Smooth muscle cell (in vitro differentiated cells): ENCODE measurements around the gene C1orf174. TPM values are rescaled to one million over a fixed set of nuclear protein-coding genes. Genes with fewer than 3 reads are reported as not detected.

Source experiments
- DNase-seq: peaks from one replicate; lab custom pipeline; 2025; ENCODE audit not compliant: unreplicated experiment; lab: John Stamatoyannopoulos, UW
- H2AFZ ChIP-seq: fragments of 200-600 bp; sonication (generic); 2 replicates; pipeline ENCODE4 v1.6.0; 2016; ENCODE audit warnings: antibody characterized with exemption, low read depth, mild to moderate bottlenecking
- H3F3A ChIP-seq: fragments of 200-600 bp; sonication (generic); 2 replicates; pipeline ENCODE4 v1.6.0; 2017; ENCODE audit warnings: antibody characterized with exemption, low read depth
- H3K27ac ChIP-seq: fragments of 200-600 bp; sonication (generic); 2 replicates; pipeline ENCODE4 v1.5.1; 2016; ENCODE audit warnings: low read depth, mild to moderate bottlenecking
- H3K27me3 ChIP-seq: fragments of 200-600 bp; sonication (generic); 2 replicates; pipeline ENCODE4 v1.6.1; 2016; ENCODE audit warnings: low read depth, mild to moderate bottlenecking
- H3K36me3 ChIP-seq: fragments of 200-600 bp; sonication (generic); 2 replicates; pipeline ENCODE4 v1.5.1; 2016; ENCODE audit warnings: low read depth
- H3K4me1 ChIP-seq: fragments of 200-600 bp; sonication (generic); 2 replicates; pipeline ENCODE4 v1.5.1; 2016; ENCODE audit warnings: low read depth
- H3K4me2 ChIP-seq: fragments of 200-600 bp; sonication (generic); 2 replicates; pipeline ENCODE4 v1.6.0; 2016; ENCODE audit warnings: mild to moderate bottlenecking
- H3K4me3 ChIP-seq: fragments of 200-600 bp; sonication (generic); 2 replicates; pipeline ENCODE4 v1.5.1; 2016; ENCODE audit warnings: mild to moderate bottlenecking
- H3K79me2 ChIP-seq: fragments of 200-600 bp; sonication (generic); 2 replicates; pipeline ENCODE4 v1.6.0; 2016; ENCODE audit warnings: low read depth, mild to moderate bottlenecking
- H3K9ac ChIP-seq: fragments of 200-600 bp; sonication (generic); 2 replicates; pipeline ENCODE4 v1.6.0; 2016; ENCODE audit warnings: low read depth
- H3K9me3 ChIP-seq: fragments of 200-600 bp; sonication (generic); replicated peaks from 2 replicates; pipeline ENCODE4 v1.5.1; 2016; ENCODE audit warnings: low read depth
- H4K20me1 ChIP-seq: fragments of 200-600 bp; sonication (generic); 2 replicates; pipeline ENCODE4 v1.6.0; 2016; ENCODE audit warnings: low read depth
- WGBS: methylation state at CpG from one replicate; pipeline ENCODE4 v1.1.7; 2016; ENCODE audit warnings: low lambda C conversion rate; 5-methylcytosine and 5-hydroxymethylcytosine counted together
- polyA plus RNA-seq: library from polyadenylated mRNA; unstranded; fragments of >200 nt; fragmentation: Nextera tagmentation; extraction: Ambion mirVana; gene quantifications from 2 replicates; pipeline ENCODE4 v1.2.1, GENCODE V29; 2016
- total RNA-seq: library from RNA; depleted of rRNA; stranded (reverse); fragments of >200 nt; gene quantifications from 2 replicates; pipeline ENCODE4 v1.2.3, GENCODE V29; 2014
- TF ChIP-seq, protein P1 (sequence below): fragments of 200-600 bp; sonication (generic); IDR thresholded peaks from 2 replicates; pipeline ENCODE4 v1.5.1; 2017; ENCODE audit warnings: borderline replicate concordance, mild to moderate bottlenecking, antibody characterized with exemption; ENCODE audit not compliant: insufficient read depth, poor library complexity, severe bottlenecking

Gene C1orf174
- total and polyA plus RNA-seq, 2 experiments from 2014 or later, result 26.0 to 32.5 TPM

DNA sequence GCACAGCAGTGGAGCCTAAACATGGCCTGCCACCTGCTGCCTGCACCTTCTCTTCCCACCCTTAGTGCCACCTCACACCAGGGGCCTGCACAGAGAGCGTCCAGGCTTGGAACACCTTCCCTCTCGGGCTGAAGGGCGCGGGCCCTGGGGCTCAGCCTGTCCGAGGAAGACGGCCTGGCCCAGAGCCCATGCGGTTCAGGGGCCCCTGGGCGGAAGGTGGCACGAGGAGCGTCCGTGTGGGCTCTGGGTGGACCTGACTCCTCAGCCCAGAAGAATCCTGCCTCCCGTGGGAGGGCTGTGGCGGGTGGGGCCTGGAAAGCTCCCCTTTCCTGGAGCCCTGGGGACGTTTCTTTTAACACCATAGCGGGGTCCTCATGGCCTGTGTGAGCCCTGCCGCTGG lies 23.4 kb downstream of the C1orf174 start:
- no peak for DNase-seq
- H2AFZ ChIP-seq, result no peak overlapping the region
- no peaks in the 10 kb centered on the region for H3K27me3 ChIP-seq
- 96% methylated on average over 16 of the region's 16 CpGs for WGBS
- H4K20me1 ChIP-seq, result no peaks in the 10 kb centered on the region
- no peak overlapping the region for H3K27ac ChIP-seq
- H3K4me3 ChIP-seq, result no peak overlapping the region
- no peaks in the 10 kb centered on the region for H3F3A ChIP-seq
- peaks cover 5% of the 10 kb centered on the region for H3K36me3 ChIP-seq
- H3K4me1 ChIP-seq, result no peaks in the 10 kb centered on the region
- no peaks in the 10 kb centered on the region for H3K79me2 ChIP-seq
- no peak overlapping the region for H3K9ac ChIP-seq
- no peak overlapping the region for H3K4me2 ChIP-seq
- TF ChIP-seq, protein P1, sequence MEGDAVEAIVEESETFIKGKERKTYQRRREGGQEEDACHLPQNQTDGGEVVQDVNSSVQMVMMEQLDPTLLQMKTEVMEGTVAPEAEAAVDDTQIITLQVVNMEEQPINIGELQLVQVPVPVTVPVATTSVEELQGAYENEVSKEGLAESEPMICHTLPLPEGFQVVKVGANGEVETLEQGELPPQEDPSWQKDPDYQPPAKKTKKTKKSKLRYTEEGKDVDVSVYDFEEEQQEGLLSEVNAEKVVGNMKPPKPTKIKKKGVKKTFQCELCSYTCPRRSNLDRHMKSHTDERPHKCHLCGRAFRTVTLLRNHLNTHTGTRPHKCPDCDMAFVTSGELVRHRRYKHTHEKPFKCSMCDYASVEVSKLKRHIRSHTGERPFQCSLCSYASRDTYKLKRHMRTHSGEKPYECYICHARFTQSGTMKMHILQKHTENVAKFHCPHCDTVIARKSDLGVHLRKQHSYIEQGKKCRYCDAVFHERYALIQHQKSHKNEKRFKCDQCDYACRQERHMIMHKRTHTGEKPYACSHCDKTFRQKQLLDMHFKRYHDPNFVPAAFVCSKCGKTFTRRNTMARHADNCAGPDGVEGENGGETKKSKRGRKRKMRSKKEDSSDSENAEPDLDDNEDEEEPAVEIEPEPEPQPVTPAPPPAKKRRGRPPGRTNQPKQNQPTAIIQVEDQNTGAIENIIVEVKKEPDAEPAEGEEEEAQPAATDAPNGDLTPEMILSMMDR, result no peak
- peaks cover 5% of the 10 kb centered on the region for H3K9me3 ChIP-seq

- Histone ChIP-seq H3K27me3 (no peaks in the 10 kb centered on the region), H3K9ac (no peak overlapping the region), H3K79me2 (no peaks in the 10 kb centered on the region), H3K27ac (no peak overlapping the region), H3K4me2 (no peak overlapping the region), H3K4me1 (no peaks in the 10 kb centered on the region), H3K9me3 (peaks cover 5% of the 10 kb centered on the region), H4K20me1 (no peaks in the 10 kb centered on the region), H3K36me3 (peaks cover 4% of the 10 kb centered on the region), H2AFZ (no peak overlapping the region), H3F3A (no peaks in the 10 kb centered on the region), H3K4me3 (no peak overlapping the region)
- 96% methylated on average over 23 of the region's 23 CpGs for WGBS
- no peak for DNase-seq
- TF ChIP-seq, protein P1, result no peak
Measured at GRCh38 chr1:3874736-3875135, 25.3 kb downstream of the C1orf174 start.

GRCh38 chr1:3872546-3872945 lies 27.5 kb downstream of the C1orf174 start:
- no peak overlapping the region for H2AFZ ChIP-seq
- no peaks in the 10 kb centered on the region for H3F3A ChIP-seq
- WGBS, result 92% methylated on average over 8 of the region's 8 CpGs
- H3K79me2 ChIP-seq, result no peaks in the 10 kb centered on the region
- H3K9ac ChIP-seq, result no peak overlapping the region
- H3K4me2 ChIP-seq, result no peak overlapping the region
- TF ChIP-seq, protein P1, result no peak
- no peaks in the 10 kb centered on the region for H4K20me1 ChIP-seq
- H3K27me3 ChIP-seq, result no peaks in the 10 kb centered on the region
- no peaks in the 10 kb centered on the region for H3K9me3 ChIP-seq
- H3K4me1 ChIP-seq, result no peaks in the 10 kb centered on the region
- H3K27ac ChIP-seq, result no peak overlapping the region
- no peak overlapping the region for H3K4me3 ChIP-seq
- H3K36me3 ChIP-seq, result no peaks in the 10 kb centered on the region
- no peak for DNase-seq

GRCh38 chr1:3871451-3871805 lies 28.6 kb downstream of the C1orf174 start:
- DNase-seq, result no peak
- Histone ChIP-seq H3K79me2 (no peaks in the 10 kb centered on the region), H4K20me1 (no peaks in the 10 kb centered on the region), H3K4me1 (no peaks in the 10 kb centered on the region), H3K4me3 (no peak overlapping the region), H3K4me2 (no peak overlapping the region), H3K9me3 (no peaks in the 10 kb centered on the region), H3K36me3 (no peaks in the 10 kb centered on the region), H3K9ac (no peak overlapping the region), H2AFZ (no peak overlapping the region), H3K27ac (no peak overlapping the region), H3K27me3 (no peaks in the 10 kb centered on the region), H3F3A (no peaks in the 10 kb centered on the region)
- TF ChIP-seq, protein P1, result no peak
- WGBS, result 94% methylated on average over 7 of the region's 7 CpGs
